Kidney (tissue), 14 donors: ENCODE data around the gene LSM7. TPM values are rescaled to one million over a fixed set of nuclear protein-coding genes. Genes with fewer than 3 reads are reported as not detected.

Experiments
- DNase-seq, 5 donors: peaks; one replicate each; pipeline ENCODE4 v3.0.0-alpha.2; 2013 to 2020
- FAIRE-seq: peaks from 2 replicates; lab custom pipeline; 2012; peaks lifted over from hg19 to GRCh38; lab: Jason Lieb, UNC
- H3K27ac ChIP-seq, 2 donors: one replicate each; pipeline ENCODE4 v1.7.0; 2013; ENCODE audit warnings: low read depth in 2 of 2, low read length in 2 of 2, inconsistent platforms in 1 of 2
- H3K27me3 ChIP-seq: one replicate; pipeline ENCODE4 v1.7.1; 2013; ENCODE audit warnings: low read length, inconsistent platforms; ENCODE audit not compliant: control insufficient read depth, insufficient read depth
- H3K36me3 ChIP-seq, 3 donors: one replicate each; pipeline versions ENCODE4 v1.7.0 to v1.7.1; 2013; ENCODE audit warnings: low read length in 3 of 3, control low read depth in 1 of 3, inconsistent platforms in 1 of 3; ENCODE audit not compliant: insufficient read depth in 3 of 3, control insufficient read depth in 2 of 3
- H3K4me1 ChIP-seq, 3 donors: one replicate each; pipeline versions ENCODE4 v1.7.0 to v1.7.1; 2013; ENCODE audit warnings: low read length in 3 of 3, inconsistent platforms in 1 of 3, low read depth in 1 of 3; ENCODE audit not compliant: control insufficient read depth in 2 of 3, insufficient read depth in 2 of 3
- H3K4me3 ChIP-seq, 3 donors: one replicate each; pipeline versions ENCODE4 v1.7.0 to v1.8.1; 2013; ENCODE audit warnings: low read length in 3 of 3, control low read depth in 1 of 3, inconsistent platforms in 1 of 3
- H3K9ac ChIP-seq, 3 donors: one replicate each; pipeline versions ENCODE4 v1.7.0 to v1.7.1; 2013; ENCODE audit warnings: low read length in 3 of 3, control low read depth in 1 of 3, inconsistent platforms in 1 of 3
- H3K9me3 ChIP-seq, 3 donors: one replicate each; pipeline versions ENCODE4 v1.7.0 to v1.7.1; 2013; ENCODE audit warnings: low read length in 3 of 3, control low read depth in 1 of 3, inconsistent platforms in 1 of 3; ENCODE audit not compliant: control insufficient read depth in 2 of 3, insufficient read depth in 1 of 3
- intact Hi-C: fragments of 100-400 bp; cut with DNase I; formaldehyde crosslinking; loops from one replicate; pipeline ENCODE4 v1.11.1; 2022
- polyA plus RNA-seq: library from polyadenylated mRNA; stranded (reverse); fragments of 350-450 nt; fragmentation: Illumina TruSeq; extraction: RNeasy Lipid Tissue Mini Kit (QIAGEN cat#74804); gene quantifications from one replicate; pipeline ENCODE4 v1.2.3, GENCODE V29; 2014; ENCODE audit warnings: low read depth, low replicate concordance; ENCODE audit not compliant: insufficient read depth
- total RNA-seq: library from RNA; stranded (reverse); fragmentation: NEBNext Ultra II Directional; extraction: Animal tissue kit (Norgen Biotek cat#: 25700); gene quantifications from one replicate; pipeline ENCODE4 v1.2.1, GENCODE V29; 2021
- TF ChIP-seq, protein P1 (sequence below): IDR thresholded peaks from 3 replicates; pipeline ENCODE4 v1.5.1; 2012; ENCODE audit warnings: mild to moderate bottlenecking, moderate library complexity, borderline replicate concordance; ENCODE audit not compliant: insufficient read depth; ENCODE audit errors: extremely low read depth
- donor health status: control.
- donor health status: control.
- donor health status: control.
- donor health status: control.
- donor health status: control.
- donor health status: DM: yes; HTN: yes; CAD: no.
- donor health status: Normal renal cell carcinoma (clear cell type).

The LSM7 gene
- total and polyA plus RNA-seq, 2 donors from 2014 or later, result 54.0 to 160 TPM

- TF ChIP-seq, protein P1, sequence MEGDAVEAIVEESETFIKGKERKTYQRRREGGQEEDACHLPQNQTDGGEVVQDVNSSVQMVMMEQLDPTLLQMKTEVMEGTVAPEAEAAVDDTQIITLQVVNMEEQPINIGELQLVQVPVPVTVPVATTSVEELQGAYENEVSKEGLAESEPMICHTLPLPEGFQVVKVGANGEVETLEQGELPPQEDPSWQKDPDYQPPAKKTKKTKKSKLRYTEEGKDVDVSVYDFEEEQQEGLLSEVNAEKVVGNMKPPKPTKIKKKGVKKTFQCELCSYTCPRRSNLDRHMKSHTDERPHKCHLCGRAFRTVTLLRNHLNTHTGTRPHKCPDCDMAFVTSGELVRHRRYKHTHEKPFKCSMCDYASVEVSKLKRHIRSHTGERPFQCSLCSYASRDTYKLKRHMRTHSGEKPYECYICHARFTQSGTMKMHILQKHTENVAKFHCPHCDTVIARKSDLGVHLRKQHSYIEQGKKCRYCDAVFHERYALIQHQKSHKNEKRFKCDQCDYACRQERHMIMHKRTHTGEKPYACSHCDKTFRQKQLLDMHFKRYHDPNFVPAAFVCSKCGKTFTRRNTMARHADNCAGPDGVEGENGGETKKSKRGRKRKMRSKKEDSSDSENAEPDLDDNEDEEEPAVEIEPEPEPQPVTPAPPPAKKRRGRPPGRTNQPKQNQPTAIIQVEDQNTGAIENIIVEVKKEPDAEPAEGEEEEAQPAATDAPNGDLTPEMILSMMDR, result no peak
- Histone ChIP-seq H3K4me1 (peaks cover 0 to 3% (median 0%) of the 10 kb centered on the region in 3 donors), H3K27ac (no peak overlapping the region), H3K9me3 (no peaks in the 10 kb centered on the region), H3K27me3 (no peaks in the 10 kb centered on the region), H3K36me3 (no peaks in the 10 kb centered on the region), H3K4me3 (no peak overlapping the region), H3K9ac (no peak overlapping the region)
- DNase-seq, result no peak
- no peak for FAIRE-seq
- intact Hi-C loops, result no loop called here
Measured at GRCh38 chr19:2320049-2320448, 8.3 kb downstream of the LSM7 start.

- TF ChIP-seq, protein P1, result no peak
- FAIRE-seq, result no peak
- DNase-seq, result no peak
- no peak overlapping the region for H3K27ac ChIP-seq
- intact Hi-C loops, result loop anchor here (10.0 kb wide), 1 partner anchor 165 kb away; the partner anchor contains the start of gene AP3D1
- no peak overlapping the region for H3K4me3 ChIP-seq
- no peaks in the 10 kb centered on the region for H3K27me3 ChIP-seq
- H3K36me3 ChIP-seq, result no peaks in the 10 kb centered on the region
- no peak overlapping the region for H3K9ac ChIP-seq
- peaks cover 0 to 3% (median 0%) of the 10 kb centered on the region in 3 donors for H3K4me1 ChIP-seq
- H3K9me3 ChIP-seq, result no peaks in the 10 kb centered on the region
Measured at GRCh38 chr19:2319551-2319950, 8.8 kb downstream of the LSM7 start.

- Histone ChIP-seq H3K4me3 (no peak overlapping the region), H3K9me3 (no peaks in the 10 kb centered on the region), H3K4me1 (peaks cover 0 to 3% (median 0%) of the 10 kb centered on the region in 3 donors), H3K27ac (no peak overlapping the region), H3K9ac (no peak overlapping the region), H3K27me3 (no peaks in the 10 kb centered on the region), H3K36me3 (no peaks in the 10 kb centered on the region)
- FAIRE-seq (no peak), DNase-seq (no peak)
- TF ChIP-seq, protein P1, result no peak
- intact Hi-C loops, result loop anchor here (10.0 kb wide), 1 partner anchor 164 kb away; the partner anchor contains the start of gene AP3D1
Measured at GRCh38 chr19:2318923-2319322, 9.5 kb downstream of the LSM7 start.

DNA sequence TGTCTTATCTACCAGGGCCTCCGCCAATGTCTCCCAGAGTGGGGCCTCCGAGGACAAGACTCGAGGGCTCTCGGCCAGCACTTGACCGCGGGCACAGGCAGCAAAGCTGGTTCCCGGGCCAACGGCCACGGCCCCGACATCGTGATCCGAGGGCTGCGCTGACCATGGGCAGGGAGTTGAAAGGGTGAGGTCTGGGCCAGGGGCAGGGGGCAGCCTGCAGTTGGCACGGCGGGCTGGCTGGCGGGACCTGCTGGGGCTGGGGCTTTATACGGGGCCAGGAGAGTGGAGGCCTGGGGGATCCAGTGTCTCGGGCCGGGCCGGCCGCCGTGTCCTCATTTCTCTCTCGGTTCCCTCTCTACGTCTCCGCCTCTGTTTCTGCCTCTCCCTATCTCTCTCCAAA is 10.6 kb downstream of the LSM7 start:
- no peak for DNase-seq

More for the DNA sequence above, 10.6 kb downstream of the LSM7 start:
- Histone ChIP-seq H3K4me3 (no peak overlapping the region), H3K27ac (no peak overlapping the region), H3K27me3 (no peaks in the 10 kb centered on the region), H3K9ac (no peak overlapping the region), H3K4me1 (peaks cover 0 to 3% (median 0%) of the 10 kb centered on the region in 3 donors), H3K9me3 (no peaks in the 10 kb centered on the region), H3K36me3 (no peaks in the 10 kb centered on the region)
- TF ChIP-seq, protein P1, result no peak
- no peak for FAIRE-seq
- intact Hi-C loops, result loop anchor here (10.0 kb wide), 1 partner anchor 163 kb away; the partner anchor contains the start of gene AP3D1
